HUES64 (cell line): Measurements from ENCODE around the gene STXBP5L.

Experiments used
- H3K27ac ChIP-seq: 2 replicates; pipeline ENCODE4 v1.7.0; 2013; ENCODE audit warnings: low read depth, low read length, inconsistent platforms
- H3K27me3 ChIP-seq: 2 replicates; pipeline ENCODE4 v1.6.1; 2013; ENCODE audit warnings: mild to moderate bottlenecking, low read length; ENCODE audit not compliant: insufficient read depth
- H3K36me3 ChIP-seq: 2 replicates; pipeline ENCODE4 v1.6.1; 2013; ENCODE audit warnings: mild to moderate bottlenecking, low read length; ENCODE audit not compliant: insufficient read depth
- H3K4me1 ChIP-seq: 2 replicates; pipeline ENCODE4 v1.6.1; 2013; ENCODE audit warnings: mild to moderate bottlenecking, low read length, moderate library complexity; ENCODE audit not compliant: insufficient read depth
- H3K4me3 ChIP-seq: 2 replicates; pipeline ENCODE4 v1.5.1; 2013; ENCODE audit warnings: mild to moderate bottlenecking, low read length, moderate library complexity
- H3K9ac ChIP-seq: 2 replicates; pipeline ENCODE4 v1.6.1; 2013; ENCODE audit warnings: mild to moderate bottlenecking, low read depth, low read length
- H3K9me3 ChIP-seq: 2 replicates; pipeline ENCODE4 v1.6.1; 2013; ENCODE audit warnings: low read depth, low read length; ENCODE audit not compliant: insufficient read depth
- WGBS: fragments of 150-250, 120-280 bp; methylation state at CpG from one replicate; pipeline ENCODE4 v1.1.7; 2013; ENCODE audit warnings: missing lambda C conversion rate; 5-methylcytosine and 5-hydroxymethylcytosine counted together

The STXBP5L gene

DNA sequence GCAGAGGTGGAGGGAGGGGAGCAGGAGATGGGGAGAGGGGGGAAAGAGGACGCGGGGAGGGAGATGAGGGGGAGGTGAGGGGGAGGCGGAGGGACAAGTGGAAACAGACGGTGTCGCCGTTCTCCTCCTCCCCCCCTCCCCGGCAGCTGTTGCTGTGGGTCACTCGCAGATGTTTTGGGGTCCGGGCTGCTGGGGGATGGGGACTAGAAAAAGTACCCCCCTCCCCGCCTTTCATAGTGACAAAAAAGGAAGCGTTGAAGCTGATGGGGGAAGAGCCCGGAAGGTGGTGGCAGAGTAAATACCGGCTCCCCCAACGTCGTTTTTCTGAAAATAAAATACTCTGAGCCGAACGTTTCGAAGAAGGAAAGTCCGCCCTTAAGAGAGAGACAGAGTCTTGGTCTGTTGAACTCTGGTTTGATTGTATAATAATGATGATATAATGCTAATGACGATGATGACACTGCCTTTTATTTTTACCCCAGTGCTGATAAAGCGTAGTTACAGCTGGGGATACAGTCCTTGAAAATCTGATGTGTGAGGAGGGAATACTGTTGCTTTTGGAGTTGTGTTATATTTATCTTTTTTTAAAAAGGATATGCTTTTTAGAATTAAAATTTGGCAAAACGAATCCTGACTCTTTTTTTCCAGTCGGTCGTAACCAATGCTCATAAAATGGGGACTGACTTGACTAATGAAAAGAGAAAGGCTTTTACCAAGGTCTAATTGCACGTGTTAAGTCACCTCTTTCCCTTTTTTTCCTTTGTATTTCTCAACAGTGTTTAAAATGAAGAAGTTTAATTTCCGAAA, 993 bp downstream of the STXBP5L start:
- Histone ChIP-seq H3K4me3 (peak overlapping the region; percentile 78), H3K9ac (0 out of 2 replicates have a peak overlapping the region, but pooled peaks have one; percentile 6), H3K4me1 (peaks cover 4% of the 10 kb centered on the region), H3K27ac (no peak overlapping the region), H3K36me3 (no peaks in the 10 kb centered on the region), H3K9me3 (no peaks in the 10 kb centered on the region), H3K27me3 (peaks cover 37% of the 10 kb centered on the region)
- WGBS: 5% methylated on average over 16 of the region's 26 CpGs

DNA sequence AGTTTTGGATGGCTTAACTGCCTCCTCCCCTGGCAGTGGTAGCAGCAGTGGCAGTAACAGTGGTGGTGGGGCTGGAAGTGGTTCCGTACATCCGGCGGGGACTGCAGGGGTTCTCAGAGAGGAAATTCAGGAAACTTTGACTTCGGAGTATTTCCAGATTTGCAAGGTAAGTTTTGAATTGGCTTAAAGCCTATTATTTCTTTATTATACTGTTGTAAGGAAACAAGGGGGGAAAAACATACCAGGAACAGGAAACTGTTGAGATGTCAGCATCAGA, 1.5 kb downstream of the STXBP5L start:
- Histone ChIP-seq H3K4me3 (peak overlapping the region; percentile 78), H3K9ac (no peak overlapping the region), H3K9me3 (no peaks in the 10 kb centered on the region), H3K4me1 (peaks cover 4% of the 10 kb centered on the region), H3K36me3 (no peaks in the 10 kb centered on the region), H3K27ac (no peak overlapping the region), H3K27me3 (peaks cover 37% of the 10 kb centered on the region)
- WGBS: 10% methylated on average over 4 of the region's 4 CpGs

DNA sequence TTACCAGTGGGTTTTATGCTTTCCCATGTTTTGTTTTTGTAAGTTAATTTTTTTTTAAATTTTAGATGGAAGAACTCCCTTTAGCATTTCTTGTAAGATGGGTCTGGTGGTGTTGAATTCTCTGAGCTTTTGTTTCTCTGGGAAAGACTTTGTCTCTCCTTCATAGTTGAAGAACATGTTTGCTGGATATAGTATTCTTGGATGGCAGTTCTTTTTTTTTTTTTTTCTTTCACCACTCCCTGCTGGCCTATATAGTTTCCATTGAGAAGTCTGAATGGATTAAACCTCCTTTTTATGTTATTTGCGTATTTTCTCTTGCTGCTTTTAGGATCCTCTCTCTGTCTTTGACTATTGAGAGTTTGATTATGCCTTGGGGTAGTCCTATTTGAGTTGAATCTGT, 18.1 kb downstream of the STXBP5L start:
- Histone ChIP-seq H3K4me1 (no peaks in the 10 kb centered on the region), H3K4me3 (no peak overlapping the region), H3K9ac (no peak overlapping the region), H3K27ac (no peak overlapping the region), H3K36me3 (no peaks in the 10 kb centered on the region), H3K27me3 (no peaks in the 10 kb centered on the region), H3K9me3 (peaks cover 11% of the 10 kb centered on the region)
- whole genome bisulfite sequencing: 80% methylated on average over 1 of the region's 1 CpG

DNA sequence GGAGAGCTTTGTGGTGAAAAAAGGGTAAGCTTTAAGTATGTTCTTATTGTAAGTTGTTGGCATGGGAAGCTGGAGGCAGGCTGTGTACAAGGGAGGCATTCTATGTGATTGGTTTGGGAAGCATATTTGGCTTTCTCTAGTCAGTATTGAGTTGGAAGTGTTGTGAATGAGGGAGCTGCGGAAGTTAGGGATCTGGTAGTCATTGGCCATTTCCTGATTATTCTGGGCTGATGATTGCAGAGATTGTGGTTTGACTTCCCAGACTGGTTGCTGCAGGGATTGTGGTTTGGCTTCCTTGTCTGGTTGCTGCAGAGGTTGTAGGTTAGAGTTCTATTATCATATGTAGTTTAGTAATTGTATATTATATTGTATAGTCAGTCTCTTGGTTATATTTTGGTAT, 21.0 kb downstream of the STXBP5L start:
- no peaks in the 10 kb centered on the region for H3K27me3 ChIP-seq
- H3K4me1 ChIP-seq: no peaks in the 10 kb centered on the region
- no peak overlapping the region for H3K27ac ChIP-seq
- H3K9me3 ChIP-seq: peaks cover 11% of the 10 kb centered on the region
- no peak overlapping the region for H3K4me3 ChIP-seq
- no peaks in the 10 kb centered on the region for H3K36me3 ChIP-seq
- no peak overlapping the region for H3K9ac ChIP-seq
- WGBS: 91% methylated on average over 1 of the region's 1 CpG

DNA sequence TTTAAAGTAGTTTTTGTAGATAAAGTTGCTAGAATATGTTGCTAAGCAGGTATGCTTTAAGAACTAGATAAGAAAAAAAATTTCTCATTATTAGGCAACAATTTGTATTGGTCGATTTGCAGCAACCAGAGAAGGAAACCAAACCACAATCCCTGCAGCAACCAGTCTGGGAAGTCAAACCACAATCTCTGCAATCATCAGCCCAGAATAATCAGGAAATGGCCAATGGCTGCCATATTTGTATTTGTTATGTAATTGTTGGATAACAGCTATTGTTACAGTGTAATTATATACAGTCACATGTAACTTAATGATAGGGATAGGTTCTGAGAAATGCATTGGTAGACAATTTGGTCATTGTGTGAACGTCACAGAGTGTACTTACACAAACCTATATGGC, 23.6 kb downstream of the STXBP5L start:
- H3K27me3 ChIP-seq: no peaks in the 10 kb centered on the region
- H3K9ac ChIP-seq: no peak overlapping the region
- 83% methylated on average over 1 of the region's 2 CpGs for WGBS
- no peaks in the 10 kb centered on the region for H3K4me1 ChIP-seq
- no peak overlapping the region for H3K4me3 ChIP-seq
- H3K9me3 ChIP-seq: peaks cover 3% of the 10 kb centered on the region; the same call in 1 of the 2 replicates
- H3K36me3 ChIP-seq: no peaks in the 10 kb centered on the region
- H3K27ac ChIP-seq: no peak overlapping the region

DNA sequence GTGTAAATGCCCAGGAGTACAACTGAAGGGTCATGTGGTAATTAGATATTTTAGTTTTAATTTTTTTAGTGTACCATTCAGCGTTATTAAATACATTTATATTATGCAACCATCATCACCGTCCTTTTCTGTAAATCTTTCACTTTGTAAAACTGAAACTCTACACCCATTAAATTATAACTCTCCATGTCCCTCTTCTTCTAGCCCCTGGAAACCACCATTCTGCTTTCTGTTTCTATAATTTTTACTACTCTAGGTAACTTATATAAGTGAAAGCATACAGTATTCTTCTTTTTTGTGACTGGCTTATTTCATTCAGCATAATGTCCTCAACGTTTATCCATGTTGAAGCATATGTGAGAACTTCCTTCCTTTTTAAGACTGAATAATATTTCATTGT, 48.1 kb downstream of the STXBP5L start:
- Histone ChIP-seq H3K4me3 (no peak overlapping the region), H3K9ac (no peak overlapping the region), H3K9me3 (no peaks in the 10 kb centered on the region), H3K27me3 (no peaks in the 10 kb centered on the region), H3K36me3 (no peaks in the 10 kb centered on the region), H3K27ac (no peak overlapping the region), H3K4me1 (no peaks in the 10 kb centered on the region)
- WGBS: 80% methylated on average over 2 of the region's 3 CpGs

DNA sequence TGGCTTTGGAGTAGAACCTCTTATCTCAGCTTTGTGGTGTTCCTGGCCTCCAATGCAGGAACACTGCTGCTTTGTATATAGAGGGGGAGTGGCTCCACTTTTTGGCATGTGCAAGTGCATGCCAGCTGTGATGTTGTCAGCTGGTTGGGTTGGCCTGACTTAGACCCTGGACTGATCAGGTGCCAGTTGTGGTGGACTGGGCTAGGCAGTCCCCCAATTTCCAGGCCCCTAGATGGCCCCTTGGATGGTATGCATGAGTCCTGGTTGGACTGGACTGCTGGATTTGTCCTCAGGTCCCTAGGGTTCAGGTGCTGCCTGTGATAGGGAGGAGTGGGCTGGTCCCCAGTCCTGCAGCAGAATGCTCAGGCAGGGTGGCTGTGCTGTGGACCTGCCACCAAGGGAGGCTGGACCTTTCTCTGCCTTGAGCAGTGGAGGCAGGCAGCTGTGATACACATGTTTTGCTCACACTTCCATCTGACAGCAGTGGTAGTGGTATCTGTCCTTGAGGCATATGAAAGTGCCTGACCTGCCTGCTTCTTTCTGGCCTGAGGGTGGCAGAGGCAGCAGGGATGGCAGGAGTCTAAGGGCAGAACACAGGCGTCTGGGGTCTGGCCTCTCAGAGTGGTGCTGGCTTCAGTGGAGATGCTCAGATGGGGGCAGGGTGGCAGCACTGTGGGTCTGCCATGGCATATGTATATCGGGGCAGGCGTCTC, 74.8 kb downstream of the STXBP5L start:
- Histone ChIP-seq H3K36me3 (no peaks in the 10 kb centered on the region), H3K27me3 (no peaks in the 10 kb centered on the region), H3K4me1 (peaks cover 6% of the 10 kb centered on the region; the same call in 1 of the 2 replicates), H3K27ac (no peak overlapping the region), H3K9me3 (no peaks in the 10 kb centered on the region), H3K4me3 (no peak overlapping the region), H3K9ac (no peak overlapping the region)
- WGBS: 91% methylated on average over 3 of the region's 3 CpGs

DNA sequence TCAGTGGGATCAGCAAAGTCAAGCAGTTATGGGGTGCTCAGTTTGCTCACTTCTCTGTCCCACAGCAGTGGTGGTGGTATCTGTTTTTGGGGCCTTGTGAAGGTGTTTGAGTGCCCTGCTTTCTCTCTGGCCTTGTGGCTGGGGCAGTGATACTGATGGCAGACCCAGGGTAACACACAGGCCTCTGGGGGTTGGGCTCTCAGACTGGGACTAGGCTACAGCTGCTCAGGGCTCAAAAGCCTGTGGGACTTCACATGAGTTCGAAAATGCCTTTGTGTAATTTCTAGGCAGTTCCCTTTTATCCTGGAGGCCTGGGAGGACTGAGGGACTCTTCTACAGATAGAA, 75.3 kb downstream of the STXBP5L start:
- 76% methylated on average over 1 of the region's 1 CpG for WGBS
- Histone ChIP-seq H3K27ac (no peak overlapping the region), H3K36me3 (no peaks in the 10 kb centered on the region), H3K4me3 (no peak overlapping the region), H3K9ac (no peak overlapping the region), H3K9me3 (no peaks in the 10 kb centered on the region), H3K27me3 (no peaks in the 10 kb centered on the region), H3K4me1 (peaks cover 6% of the 10 kb centered on the region; the same call in 1 of the 2 replicates)

DNA sequence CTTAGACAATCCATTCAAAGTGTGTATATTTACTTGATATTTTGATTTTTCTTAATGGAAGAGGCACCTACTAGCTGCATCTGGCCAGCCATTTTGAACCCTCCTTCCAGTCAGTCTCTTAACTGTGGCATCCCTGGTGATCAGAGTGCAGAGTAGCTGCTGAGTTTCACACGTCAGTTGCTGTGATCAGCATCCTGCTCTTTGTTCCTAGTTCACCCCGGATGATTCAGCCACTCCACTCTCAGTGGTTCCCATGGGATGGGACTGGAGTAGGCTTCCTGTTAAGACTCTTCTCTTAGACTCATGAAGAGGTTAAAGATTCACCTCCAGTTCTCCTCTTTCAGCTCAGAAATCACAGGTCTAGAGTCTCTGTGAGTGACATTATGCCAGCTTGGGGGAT, 75.8 kb downstream of the STXBP5L start:
- 59% methylated on average over 2 of the region's 2 CpGs for WGBS
- no peak overlapping the region for H3K27ac ChIP-seq

DNA sequence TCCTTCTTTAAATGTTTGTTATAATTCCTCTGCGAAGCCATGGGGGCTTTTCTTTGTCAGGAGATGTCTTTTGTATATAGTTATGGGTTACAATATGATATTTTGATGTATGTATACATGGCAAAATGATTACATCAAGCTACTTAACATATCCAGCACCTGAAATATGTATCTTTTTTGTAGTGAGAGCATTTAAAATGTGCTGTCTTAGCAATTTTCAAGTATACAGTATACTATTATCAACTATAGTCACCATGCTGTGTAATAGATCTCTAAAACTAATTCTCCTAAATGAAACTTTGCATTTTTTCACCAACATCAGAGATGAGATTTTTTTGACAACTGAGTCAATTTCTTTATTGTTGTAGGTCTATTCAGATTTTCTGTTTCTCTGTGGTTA, 77.2 kb downstream of the STXBP5L start:
- Histone ChIP-seq H3K4me1 (peaks cover 6% of the 10 kb centered on the region; the same call in 1 of the 2 replicates), H3K27ac (no peak overlapping the region), H3K27me3 (no peaks in the 10 kb centered on the region), H3K4me3 (no peak overlapping the region), H3K9ac (no peak overlapping the region), H3K9me3 (0 out of 2 replicates have a peak, but pooled peaks cover 3% of the 10 kb centered on the region), H3K36me3 (no peaks in the 10 kb centered on the region)
- WGBS: 100% methylated on average over 1 of the region's 1 CpG

More for the DNA sequence above, 75.8 kb downstream of the STXBP5L start:
- Histone ChIP-seq H3K4me1 (peaks cover 6% of the 10 kb centered on the region; the same call in 1 of the 2 replicates), H3K9me3 (0 out of 2 replicates have a peak, but pooled peaks cover 2% of the 10 kb centered on the region), H3K9ac (no peak overlapping the region), H3K4me3 (no peak overlapping the region), H3K27me3 (no peaks in the 10 kb centered on the region), H3K36me3 (no peaks in the 10 kb centered on the region)

DNA sequence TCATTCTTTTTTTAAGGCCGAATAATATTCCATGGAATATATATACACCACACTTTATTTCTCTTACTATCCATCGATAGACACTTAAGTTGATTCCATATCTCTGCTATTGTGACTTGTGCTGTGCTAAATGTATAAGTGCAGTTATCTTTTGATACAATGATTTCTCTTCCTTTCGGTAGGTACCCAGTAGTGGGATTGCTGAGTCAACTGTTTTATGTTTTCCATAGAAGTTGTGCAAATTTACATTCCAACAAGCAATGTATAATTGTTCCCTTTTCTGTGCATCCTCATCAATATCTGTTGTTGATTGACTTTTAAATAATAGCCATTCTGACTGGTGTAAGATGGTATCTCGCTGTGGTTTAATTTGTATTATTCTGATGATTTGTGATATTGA, 81.0 kb downstream of the STXBP5L start:
- H3K9me3 ChIP-seq: 0 out of 2 replicates have a peak, but pooled peaks cover 3% of the 10 kb centered on the region
- 96% methylated on average over 4 of the region's 4 CpGs for WGBS

More for the DNA sequence above, 81.0 kb downstream of the STXBP5L start:
- Histone ChIP-seq H3K9ac (no peak overlapping the region), H3K4me1 (peaks cover 3% of the 10 kb centered on the region; the same call in 1 of the 2 replicates), H3K4me3 (no peak overlapping the region), H3K36me3 (no peaks in the 10 kb centered on the region), H3K27me3 (no peaks in the 10 kb centered on the region), H3K27ac (no peak overlapping the region)
